GM18873 (cell line): ENCODE data around the gene MAGEA6.
"Not testable (repeated sequence)": the region's sequence is repeated elsewhere in the genome, so short reads cannot be mapped to it uniquely, and the experiment has no call there.

Experiments
- ATAC-seq: cut with Tn5 transposase; IDR thresholded peaks from one replicate; pipeline ENCODE4 v1.9.1; 2021; ENCODE audit warnings: mild to moderate bottlenecking, moderate library complexity, moderate number of reproducible peaks; ENCODE audit not compliant: unreplicated experiment, low FRiP score

The MAGEA6 gene

DNA sequence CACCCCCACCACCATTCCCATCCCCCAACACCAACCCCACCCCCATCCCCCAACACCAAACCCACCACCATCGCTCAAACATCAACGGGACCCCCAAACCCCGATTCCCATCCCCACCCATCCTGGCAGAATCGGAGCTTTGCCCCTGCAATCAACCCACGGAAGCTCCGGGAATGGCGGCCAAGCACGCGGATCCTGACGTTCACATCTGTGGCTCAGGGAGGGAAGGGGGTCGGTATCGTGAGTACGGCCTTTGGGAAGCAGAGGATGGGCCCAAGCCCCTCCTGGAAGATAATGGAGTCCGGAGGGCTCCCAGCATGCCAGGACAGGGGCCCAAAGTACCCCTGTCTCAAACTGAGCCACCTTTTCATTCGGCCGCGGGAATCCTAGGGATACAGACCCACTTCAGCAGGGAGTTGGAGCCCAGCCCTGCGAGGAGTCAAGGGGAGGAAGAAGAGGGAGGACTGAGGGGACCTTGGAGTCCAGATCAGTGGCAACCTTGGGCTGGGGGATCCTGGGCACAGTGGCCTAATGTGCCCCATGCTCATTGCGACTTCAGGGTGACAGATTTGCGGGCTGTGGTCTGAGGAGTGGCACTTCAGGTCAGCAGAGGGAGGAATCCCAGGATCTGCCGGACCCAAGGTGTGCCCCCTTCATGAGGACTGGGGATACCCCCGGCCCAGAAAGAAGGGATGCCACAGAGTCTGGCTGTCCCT is 35.2 kb downstream of the MAGEA6 start:
- ATAC-seq = not testable (repeated sequence)

DNA sequence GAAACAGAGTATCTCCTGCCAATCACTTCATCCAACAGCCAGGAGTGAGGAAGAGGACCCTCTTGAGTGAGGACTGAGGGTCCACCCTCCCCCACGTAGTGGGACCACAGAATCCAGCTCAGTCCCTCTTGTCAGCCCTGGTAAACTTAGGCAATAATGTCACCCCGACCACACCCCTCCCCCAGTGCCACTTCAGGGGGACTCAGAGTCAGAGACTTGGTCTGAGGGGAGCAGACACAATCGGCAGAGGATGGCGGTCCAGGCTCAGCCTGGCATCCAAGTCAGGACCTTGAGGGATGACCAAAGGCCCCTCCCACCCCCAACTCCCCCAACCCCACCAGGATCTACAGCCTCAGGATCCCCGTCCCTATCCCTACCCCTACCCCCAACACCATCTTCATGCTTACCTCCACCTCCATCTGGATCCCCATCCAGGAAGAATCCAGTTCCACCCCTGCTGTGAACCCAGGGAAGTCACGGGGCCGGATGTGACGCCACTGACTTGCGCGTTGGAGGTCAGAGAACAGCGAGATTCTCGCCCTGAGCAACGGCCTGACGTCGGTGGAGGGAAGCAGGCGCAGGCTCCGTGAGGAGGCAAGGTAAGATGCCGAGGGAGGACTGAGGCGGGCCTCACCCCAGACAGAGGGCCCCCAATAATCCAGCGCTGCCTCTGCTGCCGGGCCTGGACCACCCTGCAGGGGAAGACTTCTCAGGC is 36.1 kb downstream of the MAGEA6 start, which contains the start of the genes CSAG1 and MAGEA12:
TSS of gene CSAG1 (minus strand) at position 461 of the 715 bp plus-strand sequence. CDS start 1,261 bp downstream, outside the sequence.
TSS of gene MAGEA12 (plus strand) at position 497 of the 715 bp plus-strand sequence. CDS start 2,405 bp downstream, outside the sequence.
- ATAC-seq = no peak

DNA sequence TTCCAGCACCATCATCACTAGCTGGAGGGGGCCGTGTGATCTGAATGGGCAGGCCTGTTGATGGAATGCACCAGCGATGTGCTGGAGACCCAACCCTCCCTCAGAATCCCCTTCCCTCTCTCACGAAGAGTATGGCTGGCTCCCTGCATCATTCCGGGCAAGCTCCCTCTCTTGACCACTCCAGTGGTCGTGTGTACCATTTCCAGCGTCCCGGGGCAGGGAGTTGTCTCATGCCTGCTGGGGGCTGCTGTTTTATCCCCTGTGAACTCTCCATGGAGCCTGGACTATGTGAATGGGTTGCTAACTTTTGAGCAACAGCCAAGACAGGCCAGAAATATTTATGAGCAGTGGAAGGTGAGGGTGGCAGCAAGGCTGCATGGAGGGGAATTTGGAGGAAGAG is 44.1 kb downstream of the MAGEA6 start:
- no peak for ATAC-seq
